ENCODE data around the gene LDLRAD3. TPM values are rescaled to one million over a fixed set of nuclear protein-coding genes. Genes with fewer than 3 reads are reported as not detected.
A peak's percentile ranks its signal among the peaks of the same experiment; 100 is the strongest.

Gene LDLRAD3
- total RNA-seq, 1 donor from 2014 or later: 17.3 TPM

DNA sequence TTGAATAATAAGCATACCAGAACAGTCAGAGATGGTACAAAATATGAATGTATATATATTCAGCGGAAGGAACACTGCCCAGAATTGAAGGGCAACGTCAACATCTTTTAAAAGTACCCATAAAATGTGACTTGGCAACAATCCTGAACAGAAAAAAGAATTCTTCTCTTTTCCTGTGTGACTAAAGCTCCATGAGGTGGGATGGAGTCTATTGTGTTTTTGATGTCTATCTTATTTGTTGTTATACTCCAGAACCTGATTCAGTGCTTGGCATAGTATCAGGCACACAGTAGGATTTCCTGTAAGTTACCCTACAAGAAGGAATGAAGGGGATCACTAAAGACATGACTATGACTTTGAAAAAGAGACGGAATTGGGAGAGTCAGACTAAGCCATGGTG is 10.3 kb downstream of the LDLRAD3 start:
- peak; percentile 24 to 77 for DNase-seq (ENCODE audit: low read depth in 2 of 2)

DNA sequence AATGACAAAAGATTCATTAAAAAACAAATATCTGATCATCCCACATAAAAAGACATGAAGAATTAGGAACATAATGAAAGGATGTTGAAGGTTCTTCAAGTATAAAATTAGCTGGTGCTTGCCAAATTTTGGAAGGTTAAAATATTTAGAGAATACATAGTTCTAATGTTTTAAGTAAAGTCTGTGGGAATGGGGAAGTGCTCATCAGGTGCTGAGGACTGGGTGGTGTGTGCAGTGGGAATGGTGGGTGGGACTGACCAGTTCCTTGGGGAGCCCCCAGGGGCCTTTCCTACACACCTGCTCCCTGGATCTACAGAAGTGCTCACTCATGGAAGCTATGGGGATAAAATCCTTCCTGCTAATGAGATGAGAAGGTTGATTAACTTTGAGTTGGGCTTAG is 11.8 kb downstream of the LDLRAD3 start:
- no peak for DNase-seq (ENCODE audit: low read depth in 2 of 2)

DNA sequence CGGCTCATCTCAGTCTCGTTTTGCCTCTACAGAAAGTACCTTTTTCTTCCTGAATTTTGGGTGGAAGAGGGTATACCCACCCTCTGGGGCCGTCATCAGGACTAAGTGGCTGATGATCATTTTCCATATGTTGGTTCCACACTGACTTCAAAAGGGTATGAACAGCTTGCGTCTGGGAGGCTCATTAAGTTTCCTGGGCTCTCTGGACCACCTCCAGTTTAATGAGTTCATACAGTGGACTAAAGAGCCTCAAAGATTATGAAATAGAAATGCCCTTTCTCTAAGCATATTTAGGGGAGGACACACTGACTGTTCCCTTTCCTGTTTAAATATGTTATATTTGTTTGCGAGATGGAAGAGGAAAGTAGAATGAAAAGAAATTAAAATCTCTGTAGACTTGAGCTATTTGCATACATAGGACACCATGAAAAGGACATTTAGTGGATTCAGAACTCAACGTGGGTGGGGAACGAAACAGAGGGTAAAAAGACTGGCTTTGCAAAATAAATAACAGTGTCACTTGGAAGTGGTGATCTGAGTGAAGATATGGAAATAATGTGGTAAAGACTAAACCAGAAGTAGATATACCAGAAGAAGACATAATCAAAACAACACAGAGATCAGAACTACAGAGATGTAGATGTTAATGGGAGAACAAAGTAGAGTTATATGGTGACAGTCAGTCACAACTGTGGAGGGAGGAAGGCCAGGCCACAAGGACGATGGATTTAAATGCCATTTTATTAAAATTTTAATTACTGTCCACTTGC is 18.7 kb downstream of the LDLRAD3 start:
- DNase-seq (ENCODE audit: low read depth in 2 of 2): no peak

DNA sequence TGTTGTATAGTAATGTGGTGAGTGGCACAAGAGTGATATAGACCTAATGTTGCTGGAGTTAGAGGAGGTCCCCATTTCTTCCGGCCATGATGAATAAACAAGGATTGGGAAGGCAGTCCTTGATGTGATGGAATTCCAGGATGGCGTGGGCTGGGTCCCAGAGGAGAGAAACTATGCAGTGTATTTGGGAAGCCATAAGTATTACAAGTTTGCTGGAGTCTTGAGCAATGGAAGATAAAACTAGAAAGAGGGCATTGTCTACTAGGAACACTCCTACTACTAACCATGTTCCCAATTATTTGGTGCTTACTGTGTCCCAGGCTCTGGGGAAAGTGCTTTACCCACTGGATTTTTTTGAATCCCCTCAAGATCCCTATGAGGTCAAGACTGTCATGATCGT is 20.0 kb downstream of the LDLRAD3 start:
- DNase-seq (ENCODE audit: low read depth in 2 of 2): no peak

DNA sequence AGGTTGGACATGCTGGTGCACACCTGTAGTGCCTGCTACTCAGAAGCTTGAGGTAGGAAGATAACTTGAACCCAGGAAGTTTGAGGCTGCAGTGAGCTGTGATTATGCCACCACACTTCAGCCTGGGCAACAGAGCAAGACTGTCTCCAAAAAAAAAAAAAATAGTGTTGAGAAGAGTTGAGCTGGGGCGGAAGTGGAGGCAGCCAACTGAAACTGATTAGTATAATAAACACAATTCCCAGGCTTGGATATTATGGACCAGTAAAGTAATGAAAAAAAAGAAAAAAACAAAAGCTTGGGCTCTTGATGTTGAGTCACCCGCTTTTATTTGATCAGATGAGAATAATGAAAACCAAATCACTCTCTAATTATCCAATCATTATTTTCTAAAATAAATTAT is 21.0 kb downstream of the LDLRAD3 start:
- DNase-seq (ENCODE audit: low read depth in 2 of 2): peak; percentile 44 to 83

- no peak for DNase-seq (ENCODE audit: low read depth in 2 of 2)
These were observed 23.2 kb downstream of the LDLRAD3 start for GRCh38 chr11:35967042-35967441.

DNA sequence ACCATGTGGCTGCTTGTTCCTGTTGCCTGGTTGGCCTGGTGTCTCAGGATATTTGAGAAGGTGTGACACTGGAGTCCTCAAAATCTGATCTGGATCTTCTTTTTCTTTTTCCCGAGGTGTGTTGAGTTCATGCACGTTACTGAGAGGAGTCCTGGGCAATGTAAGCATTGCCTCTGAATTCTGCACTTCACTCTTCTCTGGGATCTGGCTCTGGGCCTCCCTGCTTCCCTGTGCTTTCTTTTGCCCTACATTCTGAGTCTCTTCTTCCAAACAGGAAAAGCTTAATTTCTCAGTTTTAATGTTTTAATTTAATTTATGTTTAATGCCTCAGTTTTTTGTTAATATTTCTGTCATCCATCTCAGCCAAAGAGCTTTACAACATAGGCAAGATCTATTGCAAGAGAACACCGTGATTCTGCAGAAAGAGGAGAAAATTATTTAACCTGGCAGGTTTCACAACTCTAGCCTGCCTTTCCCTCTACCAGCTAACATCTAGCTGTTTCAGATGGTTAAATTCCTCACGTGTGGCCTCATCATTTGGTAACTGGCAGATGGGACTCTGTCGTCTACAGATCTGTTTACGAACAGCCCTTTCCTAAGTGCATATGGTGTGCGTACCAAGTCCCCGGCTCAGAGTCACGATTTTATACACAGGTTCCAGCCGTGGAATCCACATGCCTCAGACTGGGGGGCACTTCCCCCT is 24.7 kb downstream of the LDLRAD3 start:
- DNase-seq (ENCODE audit: low read depth in 2 of 2): no peak

DNA sequence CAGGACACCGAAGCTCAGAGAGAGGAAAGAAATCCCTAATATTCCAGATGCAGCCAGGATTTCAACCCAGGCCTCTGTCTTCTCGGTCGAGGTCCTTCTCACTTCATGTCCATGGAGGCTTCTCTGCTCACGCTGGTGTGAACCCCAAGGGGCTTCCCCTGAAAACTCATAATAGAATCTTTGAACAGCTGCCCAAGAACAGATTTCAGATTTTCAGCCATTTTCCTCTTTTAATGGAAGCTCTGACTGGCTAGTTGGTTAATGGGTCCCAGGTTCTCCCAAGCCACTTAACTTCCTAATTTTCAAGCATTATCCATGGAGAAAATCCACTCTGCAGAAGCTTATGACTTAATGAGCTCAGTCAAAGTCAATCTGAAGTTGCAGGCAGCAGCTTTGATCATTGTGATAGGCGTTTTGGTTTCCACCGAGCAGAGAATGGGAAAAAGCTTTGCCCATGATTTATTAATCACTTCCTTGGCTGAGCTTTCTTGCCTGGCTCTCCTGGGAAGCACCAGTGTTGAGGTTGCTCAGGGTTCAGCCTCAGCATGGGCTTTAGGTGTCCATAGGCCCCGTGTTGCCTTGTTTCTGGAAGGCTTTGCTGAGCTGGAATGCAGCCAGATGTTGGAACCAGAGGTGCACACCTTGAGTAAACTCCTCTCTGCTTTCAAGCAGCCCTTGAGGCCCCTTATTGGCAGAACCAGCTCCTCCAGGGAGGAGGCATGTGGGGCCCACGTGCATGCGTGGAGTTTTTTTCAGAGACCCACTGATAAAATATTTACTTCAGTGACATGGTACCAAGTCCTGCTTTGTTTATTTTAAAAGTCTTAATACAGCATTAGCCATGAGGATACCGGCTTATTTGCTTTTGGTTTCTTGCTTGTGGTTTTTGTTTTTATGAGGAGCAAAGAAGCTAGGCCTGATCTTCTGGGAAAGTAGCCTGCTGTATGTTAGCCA is 25.5 kb downstream of the LDLRAD3 start:
- DNase-seq (ENCODE audit: low read depth in 2 of 2): peak in 1 of 2 donors; percentile 54

DNA sequence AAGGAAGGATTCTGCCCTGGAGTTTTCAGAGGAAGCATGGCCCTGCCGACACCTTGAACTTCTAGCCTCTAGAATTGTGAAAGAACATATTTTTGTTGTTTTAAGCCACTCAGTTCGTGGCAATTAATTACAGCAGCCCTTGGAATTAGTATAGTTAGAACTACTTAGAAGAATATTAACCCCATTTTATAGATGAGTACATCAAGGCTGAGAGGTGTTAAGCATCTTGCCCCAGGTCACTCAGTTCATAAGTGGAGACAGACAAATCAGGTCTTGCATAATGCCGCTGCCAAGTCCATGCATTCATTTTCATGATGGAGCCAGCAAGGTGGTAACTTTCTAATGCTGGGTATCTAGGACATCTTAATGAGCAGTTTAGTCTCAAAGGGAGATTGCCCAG is 26.6 kb downstream of the LDLRAD3 start:
- DNase-seq (ENCODE audit: low read depth in 2 of 2): no peak

DNA sequence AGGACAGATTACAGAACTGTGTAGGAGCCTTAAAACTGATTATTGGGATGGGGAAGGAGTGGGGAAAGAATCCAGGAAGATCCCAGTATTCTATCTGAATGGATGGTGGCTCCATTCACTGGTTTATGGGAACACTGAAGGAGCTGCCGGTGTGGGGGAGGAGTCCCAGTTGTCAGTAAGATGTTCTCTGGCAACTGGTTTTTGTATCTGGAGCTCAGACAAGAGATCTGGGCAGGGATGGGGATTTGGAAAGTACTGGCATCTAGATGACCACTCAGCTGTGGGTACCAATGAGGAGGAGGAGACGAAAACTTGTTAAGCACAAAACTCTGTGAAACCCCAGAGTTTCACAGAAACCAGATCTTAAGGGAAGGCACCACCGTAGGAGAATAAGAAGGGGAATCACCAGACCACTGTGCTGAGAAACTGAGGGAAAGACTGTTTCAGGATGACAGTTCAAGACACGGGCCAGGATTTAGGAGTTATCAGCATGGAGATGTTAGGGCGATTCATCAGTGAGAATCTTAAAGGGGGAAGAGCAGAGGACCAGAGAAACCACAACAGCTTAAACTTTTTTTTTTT is 28.1 kb downstream of the LDLRAD3 start:
- DNase-seq (ENCODE audit: low read depth in 2 of 2): no peak

DNA sequence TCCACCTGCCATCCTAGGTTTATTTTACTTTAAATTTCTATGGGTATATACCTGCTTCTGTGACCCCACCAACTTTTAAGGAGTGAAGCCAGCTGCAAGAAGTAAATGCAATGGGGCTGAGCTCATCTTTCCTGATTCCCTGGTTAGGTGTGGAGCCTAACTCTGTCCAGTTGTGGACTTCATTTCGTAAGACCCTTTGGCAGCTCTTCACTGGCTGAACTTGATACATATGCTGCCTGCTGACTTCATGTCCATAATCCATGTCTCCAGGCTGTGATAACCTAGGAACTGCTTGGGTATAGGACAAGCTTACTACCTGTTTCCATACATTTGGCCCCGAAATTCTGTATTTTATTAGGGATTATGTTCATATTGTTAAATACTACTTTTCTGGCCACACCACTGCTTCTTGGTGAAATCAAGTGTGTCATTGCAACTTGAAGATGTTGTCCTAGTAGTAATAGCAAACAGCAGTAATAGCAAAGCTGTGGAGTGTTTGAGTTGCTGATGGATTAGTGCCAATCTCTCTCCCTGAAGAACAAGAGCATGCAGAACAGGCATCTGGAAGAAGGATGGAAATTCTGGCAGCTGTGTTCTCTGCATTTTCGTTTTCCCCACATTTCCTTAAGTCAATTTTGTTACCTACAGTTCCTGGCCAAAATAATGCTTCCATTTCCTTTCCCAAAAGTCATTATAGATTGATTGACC is 31.2 kb downstream of the LDLRAD3 start:
- DNase-seq (ENCODE audit: low read depth in 2 of 2): no peak

DNA sequence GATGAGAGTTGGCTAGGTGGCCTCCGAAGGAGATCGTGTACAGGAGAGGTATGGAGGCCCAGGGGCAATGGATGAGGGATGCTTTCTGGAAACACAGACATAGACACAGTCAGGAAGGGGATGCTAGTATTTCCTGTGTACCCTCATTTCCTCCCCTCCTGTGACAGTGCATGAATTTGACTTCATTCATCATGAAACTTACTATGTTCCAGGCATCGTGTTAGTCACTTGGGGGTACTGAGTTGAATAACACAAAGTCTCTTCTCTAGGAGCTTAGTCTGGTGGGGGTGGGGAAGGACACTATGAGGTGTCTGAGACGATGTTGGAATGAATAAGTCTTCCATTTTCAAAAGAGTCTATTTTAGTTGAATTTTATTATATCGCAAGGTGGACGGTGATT is 32.6 kb downstream of the LDLRAD3 start:
- no peak for DNase-seq (ENCODE audit: low read depth in 2 of 2)

GRCh38 chr11:35978183-35978582 is 34.3 kb downstream of the LDLRAD3 start:
- peak in 1 of 2 donors; percentile 16 for DNase-seq (ENCODE audit: low read depth in 2 of 2)

GRCh38 chr11:35978891-35979290 is 35.0 kb downstream of the LDLRAD3 start:
- peak; percentile 45 to 68 for DNase-seq (ENCODE audit: low read depth in 2 of 2)

DNA sequence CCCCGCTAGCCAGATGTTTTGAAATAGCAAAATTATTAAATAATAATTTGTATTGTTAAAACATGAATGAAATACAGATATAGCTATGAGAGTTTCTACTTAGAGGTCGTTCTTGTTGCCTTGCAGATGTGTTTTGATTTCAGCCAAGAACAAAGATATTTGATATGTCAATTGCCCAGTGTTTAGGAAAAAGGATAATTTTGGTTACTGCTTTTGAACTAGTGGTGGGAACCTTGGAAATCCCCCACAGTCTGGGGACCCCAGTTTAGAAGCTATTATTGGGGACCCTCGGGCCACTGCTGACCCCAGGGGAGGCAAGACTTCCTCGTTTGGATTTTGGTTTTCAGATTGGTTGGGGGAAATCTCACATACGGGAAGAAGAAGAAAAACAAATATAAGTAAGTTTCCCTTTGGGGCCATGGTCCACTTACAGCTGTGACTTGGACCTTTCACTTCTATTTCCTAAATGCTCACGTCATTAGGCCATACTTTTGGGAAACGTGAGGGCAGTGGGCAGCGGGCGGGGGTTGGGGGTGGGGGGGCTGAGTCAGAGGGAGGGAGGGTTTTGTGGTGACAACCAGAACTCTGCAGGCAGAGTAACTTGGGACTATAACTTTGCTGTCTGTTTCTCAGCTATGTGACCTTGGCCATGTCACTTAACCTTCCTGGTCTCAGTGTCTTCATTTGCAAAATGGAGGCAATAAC is 37.0 kb downstream of the LDLRAD3 start:
- DNase-seq (ENCODE audit: low read depth in 2 of 2): peak in 1 of 2 donors; percentile 35

DNA sequence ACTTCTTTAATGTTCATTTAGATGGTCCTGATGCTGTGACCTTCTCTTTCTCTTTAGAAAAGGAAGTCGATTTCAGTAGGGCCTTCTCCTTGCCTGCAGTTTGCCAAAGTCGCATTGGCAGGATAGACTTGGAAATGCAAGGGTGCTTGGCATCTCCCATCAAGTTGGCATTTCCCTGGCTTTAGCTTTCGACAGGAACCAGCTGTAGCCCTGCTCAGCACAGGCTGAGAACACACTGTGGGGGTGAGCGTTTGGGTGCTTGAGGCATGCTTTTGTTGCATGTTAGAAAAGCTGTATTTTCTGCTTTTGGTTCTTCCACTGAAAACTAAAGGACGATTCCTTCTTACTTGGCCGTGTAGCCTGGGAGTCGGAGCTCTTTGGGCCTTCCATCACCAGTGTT is 37.7 kb downstream of the LDLRAD3 start:
- DNase-seq (ENCODE audit: low read depth in 2 of 2): no peak

- DNase-seq (ENCODE audit: low read depth in 2 of 2): no peak
These were observed 38.2 kb downstream of the LDLRAD3 start for GRCh38 chr11:35982061-35982460.

DNA sequence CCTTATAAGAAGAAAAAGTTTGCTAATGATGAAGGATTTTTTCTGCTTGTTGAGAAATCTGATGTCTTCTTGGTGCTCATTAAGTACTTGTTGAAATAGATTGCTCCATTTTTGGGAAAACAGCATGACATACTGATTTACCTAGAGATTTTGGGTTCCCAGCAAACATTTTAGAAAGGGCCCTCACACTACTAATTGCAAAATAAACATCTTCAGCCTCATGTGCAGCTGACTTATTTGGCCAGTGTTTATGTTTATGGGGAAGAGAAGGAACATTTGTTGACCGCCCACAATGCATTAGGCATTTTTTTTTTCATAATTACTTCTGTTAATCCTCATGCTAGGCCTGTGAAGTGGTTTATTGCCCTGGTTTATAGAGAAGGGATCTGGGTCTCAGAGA is 40.1 kb downstream of the LDLRAD3 start:
- no peak for DNase-seq (ENCODE audit: low read depth in 2 of 2)

DNA sequence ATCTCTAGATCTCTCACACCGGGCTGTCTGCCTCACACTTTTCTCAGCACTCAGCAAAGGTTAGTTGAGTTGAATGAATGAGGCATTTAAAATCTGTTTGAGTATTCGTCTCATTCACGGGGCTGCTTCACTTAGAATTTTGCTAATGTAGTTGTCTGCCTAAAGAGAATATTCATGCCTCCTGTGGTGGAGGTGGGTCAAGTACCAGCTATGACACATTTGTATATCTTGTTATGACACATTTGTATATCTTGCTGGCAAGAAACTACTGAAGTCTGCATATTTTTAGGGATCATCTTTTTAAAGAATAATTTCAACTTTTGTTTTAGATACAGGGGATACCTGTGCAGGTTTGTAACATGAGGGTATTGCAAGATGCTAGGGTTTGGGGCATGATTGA is 43.1 kb downstream of the LDLRAD3 start:
- DNase-seq (ENCODE audit: low read depth in 2 of 2): no peak

GRCh38 chr11:35990170-35990569 is 46.3 kb downstream of the LDLRAD3 start:
- DNase-seq (ENCODE audit: low read depth in 2 of 2): no peak

Data from lung microvascular endothelial cell (primary cell).